NCI-H748 (cell line): ENCODE measurements around the gene ELOVL6.
"Not testable (repeated sequence)": the region's sequence is repeated elsewhere in the genome, so short reads cannot be mapped to it uniquely, and the experiment has no call there.

Experiments used
- DNase-seq: peaks from one replicate; lab custom pipeline; 2025; ENCODE audit not compliant: unreplicated experiment; lab: John Stamatoyannopoulos, UW

Gene ELOVL6

DNA sequence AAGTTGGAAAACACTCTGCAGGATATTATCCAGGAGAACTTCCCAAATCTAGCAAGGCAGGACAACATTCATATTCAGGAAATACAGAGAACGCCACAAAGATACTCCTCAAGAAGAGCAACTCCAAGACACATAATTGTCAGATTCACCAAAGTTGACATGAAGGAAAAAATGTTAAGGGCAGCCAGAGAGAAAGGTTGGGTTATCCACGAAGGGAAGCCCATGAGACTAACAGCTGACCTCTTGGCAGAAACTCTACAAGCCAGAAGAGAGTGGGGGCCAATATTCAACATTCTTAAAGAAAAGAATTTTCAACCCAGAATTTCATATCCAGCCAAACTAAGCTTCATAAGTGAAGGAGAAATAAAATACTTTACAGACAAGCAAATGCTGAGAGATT is 120.3 kb downstream of the ELOVL6 start:
- DNase-seq: not testable (repeated sequence)

DNA sequence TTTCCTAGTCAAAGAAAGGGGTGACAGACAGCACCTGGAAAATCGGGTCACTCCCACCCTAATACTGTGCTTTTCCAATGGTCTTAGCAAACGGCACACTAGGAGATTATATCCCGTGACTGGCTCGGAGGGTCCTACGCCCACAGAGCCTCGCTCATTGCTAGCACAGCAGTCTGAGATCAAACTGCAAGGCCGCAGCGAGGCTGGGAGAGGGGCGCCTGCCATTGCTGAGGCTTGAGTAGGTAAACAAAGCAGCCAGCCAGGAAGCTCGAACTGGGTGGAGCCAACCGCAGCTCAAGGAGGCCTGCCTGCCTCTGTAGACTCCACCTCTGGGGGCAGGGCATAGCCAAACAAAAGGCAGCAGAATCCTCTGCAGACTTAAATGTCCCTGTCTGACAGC is 121.6 kb downstream of the ELOVL6 start:
- DNase-seq: not testable (repeated sequence)

DNA sequence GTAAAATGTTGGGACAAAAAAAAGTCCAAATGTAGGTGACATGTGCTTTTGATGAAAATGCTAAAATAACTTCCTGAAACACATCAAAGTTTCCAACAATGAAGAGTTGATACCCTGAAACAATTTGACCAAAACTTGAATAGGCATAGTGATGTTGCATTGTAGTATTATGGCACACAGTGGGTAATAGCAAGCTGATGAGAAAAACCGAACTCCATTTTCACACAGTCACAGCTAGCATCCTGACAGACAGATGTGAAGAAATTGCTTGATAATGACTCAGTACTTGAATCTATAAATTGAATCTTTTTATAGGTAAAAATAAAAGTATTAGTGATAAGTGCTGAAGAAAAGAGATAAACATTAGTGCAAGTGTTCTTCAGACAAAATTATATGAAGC is 122.5 kb downstream of the ELOVL6 start:
- no peak for DNase-seq

DNA sequence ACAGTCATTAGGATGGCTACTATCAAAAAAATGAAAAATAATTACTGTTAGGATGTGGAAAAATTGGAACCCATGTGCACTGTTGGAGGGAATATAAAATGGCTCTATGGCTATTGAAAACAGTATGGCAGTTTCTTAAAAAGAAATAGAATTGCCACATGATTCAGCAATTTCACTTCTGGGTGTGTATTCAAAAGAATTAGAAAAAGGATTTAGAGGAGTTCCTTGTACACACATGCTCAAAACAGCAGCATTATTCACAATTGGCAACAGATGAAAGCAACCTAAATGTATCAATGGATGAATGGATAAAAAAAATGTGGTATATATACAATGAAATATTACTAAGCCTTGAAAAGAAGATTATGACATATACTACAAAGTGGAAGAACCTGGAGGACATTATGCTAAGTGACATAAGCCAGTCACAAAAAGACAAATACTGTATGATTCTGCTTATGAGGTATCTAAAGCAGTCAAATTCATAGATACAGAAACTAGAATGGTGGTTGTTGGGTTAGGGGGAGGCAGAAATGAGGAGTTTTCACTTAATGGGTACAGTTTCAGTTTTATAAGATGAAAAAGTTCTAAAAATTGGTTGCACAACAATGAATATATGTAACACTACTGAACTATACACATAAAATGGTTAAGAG is 123.2 kb downstream of the ELOVL6 start:
- no peak for DNase-seq

DNA sequence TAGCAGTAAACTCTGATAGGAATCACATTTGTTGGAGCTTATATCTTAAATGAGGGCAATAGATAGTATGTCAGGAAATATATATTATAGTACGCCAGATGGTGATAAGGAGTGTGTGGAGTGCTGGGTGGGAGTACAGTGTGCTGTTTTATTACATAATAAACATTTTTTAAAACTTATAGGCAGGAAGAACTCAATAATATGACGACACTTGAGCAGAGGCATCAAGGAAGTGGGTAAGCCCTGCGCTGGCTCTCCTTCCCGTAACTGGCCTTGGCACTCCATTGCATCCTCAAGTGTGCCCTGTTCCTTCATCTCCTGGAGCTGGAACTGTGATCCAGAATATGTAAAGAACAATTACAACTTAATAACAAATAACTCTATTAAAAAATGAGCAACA is 123.8 kb downstream of the ELOVL6 start:
- DNase-seq: no peak

DNA sequence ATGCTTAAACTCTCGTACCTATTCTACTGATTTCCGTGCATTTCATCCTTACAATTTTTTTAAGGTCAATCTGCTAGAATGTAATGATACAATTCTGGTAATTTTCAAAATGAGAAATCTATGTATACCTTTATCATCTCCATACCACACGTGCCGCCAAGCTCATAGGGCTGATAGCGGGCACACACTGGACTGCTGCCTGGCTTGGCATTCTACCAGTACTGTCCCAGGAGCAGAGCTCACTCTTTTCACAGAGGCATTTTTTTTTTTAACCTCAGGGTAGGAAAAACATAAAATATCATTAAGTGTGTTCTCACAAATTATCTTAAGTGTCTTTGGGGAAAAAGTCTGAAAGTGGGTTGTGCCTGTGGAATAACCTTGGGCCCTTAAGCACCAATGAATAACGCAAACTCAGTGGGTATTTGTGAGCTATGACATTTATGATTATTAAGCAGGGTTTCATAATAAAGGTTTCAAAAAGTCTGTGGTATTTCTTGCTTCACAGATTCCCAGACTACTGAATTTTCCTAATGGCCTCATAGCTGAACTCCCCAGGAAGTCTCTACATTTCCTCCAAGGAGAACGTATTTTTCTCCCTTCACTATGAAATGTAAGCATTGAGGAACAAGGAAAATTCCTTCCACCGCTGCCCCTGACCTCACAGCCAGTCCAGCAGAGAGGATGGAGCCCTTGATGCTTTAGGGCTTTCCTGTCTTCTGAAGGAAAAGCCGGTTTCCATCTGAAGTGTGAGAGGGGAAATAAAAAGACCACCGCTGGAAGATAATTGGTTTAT is 125.2 kb downstream of the ELOVL6 start:
- DNase-seq: no peak

DNA sequence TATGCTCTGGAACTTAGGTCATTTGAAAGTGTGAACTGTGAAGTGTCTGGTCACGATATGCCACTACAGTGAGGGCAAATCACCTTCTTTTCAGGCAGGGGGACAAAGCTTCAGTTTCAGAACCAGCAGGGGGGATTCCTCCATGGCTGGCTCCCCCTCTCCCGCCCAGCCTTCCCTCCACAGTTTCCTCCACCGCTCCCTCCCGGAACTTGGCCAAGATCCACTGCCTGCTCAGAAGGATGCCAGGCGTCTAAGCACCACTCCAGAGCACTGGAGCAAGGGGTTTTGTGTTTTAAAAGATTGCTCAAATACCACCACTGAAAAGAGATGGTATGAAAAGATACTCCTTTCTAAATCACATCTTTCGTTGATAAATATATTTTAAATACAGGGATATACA is 126.9 kb downstream of the ELOVL6 start:
- no peak for DNase-seq

DNA sequence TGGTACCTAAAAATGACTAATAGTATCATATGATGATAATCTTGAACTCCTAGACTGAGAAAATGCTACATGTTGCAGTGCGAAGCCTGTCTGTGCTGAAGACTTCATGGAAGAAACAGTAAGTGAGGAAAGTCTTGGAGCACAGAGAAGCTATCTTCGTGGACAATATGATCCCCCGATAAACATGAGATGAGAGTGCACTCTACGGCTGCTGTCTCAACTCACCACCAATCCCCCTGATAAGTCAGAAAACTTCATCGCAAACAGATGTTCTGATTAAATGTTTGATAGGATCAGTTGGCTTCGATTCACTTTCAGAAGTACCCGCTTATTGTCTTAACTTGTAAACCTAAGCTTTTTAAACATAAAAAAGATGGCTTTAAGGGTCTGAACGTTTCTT is 130.2 kb downstream of the ELOVL6 start:
- no peak for DNase-seq

DNA sequence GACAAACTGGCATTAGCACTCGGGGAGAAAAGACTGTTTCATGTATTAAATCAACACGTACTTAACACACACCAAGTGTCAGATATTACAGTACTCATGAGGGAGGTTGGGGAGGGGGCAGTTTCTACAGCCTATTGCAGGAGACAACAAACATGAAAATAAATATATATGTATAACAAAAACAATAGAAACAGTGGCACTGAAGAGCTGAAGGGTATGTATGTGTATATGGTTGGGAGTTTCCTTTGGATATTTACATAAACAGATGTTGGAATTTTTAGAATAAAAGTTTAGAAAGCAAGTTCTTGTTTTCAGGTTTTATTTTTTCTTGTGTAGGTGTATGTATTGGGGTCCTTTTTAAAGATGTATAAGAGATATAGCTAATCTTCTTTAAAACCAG is 133.5 kb downstream of the ELOVL6 start:
- no peak for DNase-seq

DNA sequence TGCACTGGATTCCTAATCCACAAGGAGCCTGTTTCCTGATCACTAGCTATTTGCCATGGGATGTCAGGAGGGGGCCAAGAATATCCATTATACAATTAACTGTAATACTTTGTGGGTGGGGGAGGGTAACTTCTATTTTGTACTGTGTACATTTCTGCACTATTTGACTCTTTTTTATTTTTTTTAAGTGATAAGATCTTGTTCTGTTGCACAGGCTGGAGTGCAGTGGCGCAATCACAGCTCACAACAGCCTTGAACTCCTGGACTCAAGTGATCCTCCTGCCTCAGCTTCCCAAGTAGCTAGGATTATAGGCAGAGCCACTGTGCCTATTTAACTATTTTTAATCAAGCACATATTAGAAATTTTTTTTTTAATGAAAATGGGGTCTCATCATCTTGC is 134.1 kb downstream of the ELOVL6 start:
- no peak for DNase-seq

DNA sequence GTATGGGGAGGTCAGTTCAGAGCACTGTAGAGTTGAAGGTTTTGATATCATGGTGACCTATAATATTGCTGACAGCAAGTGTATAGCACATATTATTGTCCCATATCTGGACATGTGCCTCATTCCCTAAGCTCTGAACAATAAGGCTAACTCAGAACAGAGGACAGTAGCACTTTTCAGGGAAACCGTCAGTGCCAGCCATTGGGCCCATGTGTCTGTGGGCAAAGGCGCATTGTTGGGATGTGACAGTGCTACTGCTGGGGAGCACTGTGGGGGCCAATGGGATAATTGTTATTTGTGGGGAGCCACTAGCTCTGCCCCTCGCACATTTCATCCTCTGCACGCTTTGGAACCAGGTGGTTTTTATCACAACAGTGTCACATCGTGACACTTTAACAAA is 136.2 kb downstream of the ELOVL6 start:
- no peak for DNase-seq

DNA sequence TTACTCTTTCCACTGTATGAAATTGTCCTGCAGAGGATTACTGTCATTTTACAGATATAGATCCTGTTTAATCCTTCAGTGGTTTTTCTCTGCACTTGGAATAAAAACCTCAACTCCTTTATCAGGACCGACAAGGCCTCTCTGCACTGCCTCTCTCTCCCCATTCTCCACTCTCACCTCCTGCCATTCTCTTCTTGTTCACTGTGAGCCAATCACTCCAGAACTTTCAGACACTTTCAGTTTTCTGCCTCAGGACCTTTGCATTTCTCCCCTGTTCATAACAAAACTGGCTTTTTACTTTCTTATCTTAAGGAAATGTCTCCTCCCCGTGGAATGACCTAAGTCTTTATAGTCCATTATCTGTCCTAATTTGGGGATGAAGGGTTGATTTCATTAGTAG is 137.3 kb downstream of the ELOVL6 start:
- no peak for DNase-seq

DNA sequence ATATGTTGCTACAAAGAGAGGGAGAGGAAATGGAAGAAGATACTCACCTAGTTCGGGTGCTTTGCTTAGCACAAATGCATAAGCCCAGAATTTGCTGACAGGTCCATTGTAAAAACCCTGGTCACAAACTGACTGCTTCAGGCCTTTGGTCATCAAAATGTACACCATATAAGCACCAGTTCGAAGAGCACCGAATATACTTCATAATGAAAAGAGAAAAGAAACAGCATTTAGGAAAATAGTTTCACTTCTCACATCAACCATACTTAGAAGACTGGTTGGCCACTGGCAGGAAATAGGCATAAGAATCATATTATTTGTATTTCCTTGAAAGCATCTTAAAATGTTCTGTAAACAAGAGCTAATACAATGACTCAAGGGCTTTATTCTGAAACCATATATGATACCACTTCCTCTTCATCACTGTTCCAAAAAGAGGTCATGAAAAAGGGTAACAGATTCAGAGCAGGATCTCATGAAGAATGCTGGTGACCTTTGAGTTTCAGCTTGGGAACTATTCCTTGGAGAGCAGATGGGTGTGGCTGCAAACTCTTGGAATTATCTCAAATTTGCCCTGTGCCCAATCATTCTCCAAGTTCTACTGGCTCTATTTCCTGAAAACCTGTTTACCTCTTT is 138.7 kb downstream of the ELOVL6 start:
- no peak for DNase-seq

DNA sequence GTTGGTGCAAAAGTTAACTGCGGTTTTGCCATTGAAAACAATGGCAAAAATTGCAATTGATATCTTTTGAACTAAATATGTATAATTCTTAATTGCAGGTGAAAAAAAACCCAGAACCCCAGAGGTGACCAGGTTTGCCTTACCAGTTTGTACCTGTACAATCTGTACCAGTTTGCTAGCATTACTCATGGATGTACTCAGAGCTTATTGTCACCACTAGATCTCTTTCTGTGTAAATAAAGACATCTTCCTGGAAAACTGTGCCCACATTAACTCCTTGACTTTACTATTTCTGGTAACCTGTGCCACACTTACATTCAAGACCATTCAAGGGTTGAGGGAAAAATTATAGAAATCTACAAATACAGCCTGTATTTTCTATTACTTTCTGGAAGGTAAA is 139.7 kb downstream of the ELOVL6 start:
- no peak for DNase-seq

DNA sequence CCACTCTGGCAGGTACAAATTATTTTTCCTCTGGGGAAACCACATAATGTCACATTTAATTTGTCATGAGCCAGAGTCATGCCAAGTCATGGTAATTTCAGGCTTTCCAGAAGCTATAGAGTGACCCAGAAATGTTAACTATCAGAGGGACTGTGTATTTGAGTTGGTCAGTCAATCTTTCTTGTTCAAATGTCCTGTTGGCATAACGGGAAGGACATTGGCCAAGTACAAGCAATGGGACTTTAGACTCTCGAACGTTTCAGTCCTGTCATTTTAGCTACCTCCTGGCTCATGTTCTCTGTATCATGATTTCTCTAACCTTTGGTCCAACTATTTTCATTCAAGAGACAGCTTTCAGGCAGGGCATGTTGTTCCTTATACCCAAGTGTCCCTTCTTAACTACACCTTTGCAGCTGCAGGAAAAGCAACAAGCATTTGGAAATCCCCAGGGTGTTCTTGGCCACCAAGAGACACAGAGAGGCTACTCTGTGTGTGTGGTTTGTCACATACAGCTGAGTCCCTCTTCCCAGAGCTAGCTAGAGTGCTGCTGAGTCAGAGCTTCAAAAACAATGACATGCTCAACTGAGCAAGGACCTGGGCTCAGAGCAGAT is 143.2 kb downstream of the ELOVL6 start:
- DNase-seq: no peak

DNA sequence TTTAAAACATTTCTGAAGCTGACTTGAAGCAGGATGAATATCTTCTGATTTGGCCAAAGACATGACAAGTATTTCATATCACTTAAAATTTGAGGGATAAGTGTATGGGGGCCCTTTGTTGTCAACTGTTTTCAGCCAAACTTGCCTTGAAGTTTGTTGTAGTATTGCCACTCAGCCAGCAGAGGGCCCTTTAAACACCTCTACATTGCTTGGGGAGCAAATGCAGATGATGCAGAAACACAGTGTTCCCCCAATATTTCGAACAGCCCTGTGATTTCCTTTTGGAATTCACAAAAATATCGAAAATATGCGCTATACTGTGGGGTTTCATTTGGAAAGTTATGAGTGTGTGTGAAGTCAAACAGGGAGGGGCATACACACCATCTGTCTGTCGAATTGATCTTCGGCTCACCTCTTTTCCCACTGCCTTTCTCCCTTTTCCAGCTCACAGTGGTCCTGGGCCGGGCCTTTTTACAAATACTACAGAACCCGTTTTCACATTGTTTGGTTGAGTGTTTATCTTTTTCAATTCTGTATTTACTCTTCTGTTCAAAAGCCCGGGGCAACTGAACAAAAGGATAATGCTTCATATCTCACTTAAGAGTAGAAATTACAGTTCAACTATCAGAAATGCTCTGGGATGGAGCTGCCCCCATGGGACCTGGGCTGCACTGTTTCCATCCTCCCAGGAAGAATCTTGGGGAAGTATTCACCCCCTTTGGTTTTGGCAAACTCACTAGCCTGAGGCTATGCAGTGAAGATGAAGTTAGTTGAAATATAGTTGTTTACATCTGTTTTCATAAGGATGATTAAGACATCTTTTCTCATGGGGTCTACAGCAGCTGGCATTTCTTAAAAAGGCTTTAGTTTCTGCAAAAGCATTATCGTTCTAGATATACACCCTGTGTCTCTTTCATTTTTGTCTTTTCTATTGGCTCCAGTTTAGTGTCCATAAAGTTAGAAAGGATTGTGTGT is 148.2 kb downstream of the ELOVL6 start:
- DNase-seq: peak; percentile 27

DNA sequence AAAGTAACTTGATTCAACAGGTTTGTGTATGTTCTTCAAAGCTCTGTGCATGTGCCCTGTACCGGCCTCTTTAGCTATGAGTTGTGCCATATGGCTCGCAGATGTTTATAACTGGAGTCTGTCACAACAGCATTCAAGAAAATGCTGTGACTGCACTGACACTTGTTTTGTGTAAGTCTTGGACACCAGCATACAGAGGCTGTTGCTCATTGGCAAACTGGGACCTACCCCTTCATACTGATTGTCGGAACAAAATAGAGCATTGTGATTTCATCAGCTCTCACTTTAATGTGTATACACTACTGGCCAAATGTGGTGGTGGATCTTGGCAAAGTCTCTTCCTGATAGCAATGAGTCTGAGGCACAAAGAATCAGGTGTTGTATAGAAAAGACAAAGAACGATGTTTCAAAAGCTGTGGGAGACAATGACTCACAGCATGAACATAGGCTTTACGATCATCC is 151.8 kb downstream of the ELOVL6 start:
- DNase-seq: peak; percentile 74

DNA sequence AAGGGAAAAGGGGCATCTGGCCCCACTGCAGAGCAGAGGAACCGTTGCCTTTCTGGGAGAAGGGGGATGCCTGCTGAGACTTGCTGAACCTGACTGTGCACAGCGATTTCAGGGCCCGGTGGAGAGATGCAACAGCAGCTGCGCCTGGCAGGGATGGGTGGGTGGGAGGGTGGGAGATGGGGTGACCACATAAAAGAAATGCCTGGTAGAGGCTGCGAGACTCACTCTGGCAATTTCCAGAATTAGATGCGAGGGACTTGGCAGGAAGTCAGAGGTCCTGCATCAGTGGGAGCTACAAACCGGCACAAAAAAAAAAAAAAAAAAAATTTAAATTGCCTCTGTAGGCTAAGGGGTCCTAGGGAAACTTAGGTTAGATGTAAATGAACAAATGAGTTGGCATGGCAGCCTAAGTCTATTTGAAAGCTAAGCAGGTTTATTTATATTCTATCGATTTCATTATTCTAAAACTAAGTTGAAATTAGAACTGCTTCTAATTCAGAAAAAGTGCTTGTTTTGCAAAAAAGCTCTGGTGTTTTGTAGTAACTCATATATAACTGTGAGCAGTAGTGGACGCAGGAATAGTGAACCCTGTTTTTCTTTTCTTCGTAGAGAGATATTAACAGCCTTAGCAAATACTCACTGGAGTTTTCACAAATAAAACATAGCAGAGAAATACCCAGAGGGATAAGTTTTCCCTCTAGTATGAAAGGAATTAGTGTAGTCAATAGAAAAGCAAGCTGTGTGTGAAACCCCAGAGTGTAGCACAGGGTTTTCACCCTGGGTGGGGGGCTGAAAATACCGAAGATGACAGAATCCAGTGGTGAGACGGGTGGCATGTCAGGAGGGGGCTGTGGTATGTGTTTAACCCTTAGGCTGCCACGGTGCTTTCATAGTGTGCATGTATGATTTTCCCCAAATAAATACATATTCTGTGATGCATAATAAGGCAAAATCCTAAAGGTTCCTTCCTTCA is 155.6 kb downstream of the ELOVL6 start:
- no peak for DNase-seq

DNA sequence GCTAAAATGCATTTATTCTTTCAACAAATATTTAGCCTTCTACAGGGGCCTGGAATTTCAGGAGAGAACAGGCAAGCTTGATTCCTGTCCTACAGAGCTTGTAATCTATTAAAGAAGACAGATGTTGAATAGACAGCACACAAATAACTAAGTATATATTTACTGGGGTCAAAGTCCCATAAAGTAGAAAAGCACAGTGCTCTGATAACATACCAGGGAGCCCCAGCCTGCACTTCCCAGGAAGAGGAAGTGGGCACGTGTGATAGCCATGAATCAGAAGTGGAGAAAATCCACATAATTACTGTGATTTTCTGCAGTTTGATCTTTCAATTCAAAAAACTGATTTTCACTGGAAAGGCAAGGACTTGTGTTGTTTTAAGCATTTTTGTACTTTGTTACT is 156.7 kb downstream of the ELOVL6 start:
- no peak for DNase-seq
